ENCODE results near the gene RPL13. TPM values are rescaled to one million over a fixed set of nuclear protein-coding genes. Genes with fewer than 3 reads are reported as not detected.

The RPL13 gene
- total RNA-seq, 1 donor from 2014 or later = 1,914 TPM

GRCh38 chr16:89531821-89532526 lies 28.5 kb upstream of the RPL13 start:
- Histone ChIP-seq H3K4me2 (no peak overlapping the region), H3K4me1 (no peaks in the 10 kb centered on the region), H3K9me3 (ENCODE audit: low read depth) (no peaks in the 10 kb centered on the region), H3K36me3 (no peaks in the 10 kb centered on the region), H3K27me3 (no peaks in the 10 kb centered on the region), H4K20me1 (ENCODE audit: low read depth) (no peaks in the 10 kb centered on the region), H3K27ac (no peak overlapping the region), H3K79me2 (ENCODE audit: low read depth) (no peaks in the 10 kb centered on the region), H3F3A (ENCODE audit: low read depth) (no peaks in the 10 kb centered on the region), H3K4me3 (no peak overlapping the region), H2AFZ (replicated peaks) (no peak overlapping the region), H3K9ac (no peak overlapping the region)
- H3K4me3 Mint-ChIP-seq = no peak overlapping the region
- peaks cover 41% of the 10 kb centered on the region for H3K36me3 Mint-ChIP-seq
- H3K27ac Mint-ChIP-seq = no peak overlapping the region
- H3K4me1 Mint-ChIP-seq = no peaks in the 10 kb centered on the region
- no peak for DNase-seq (ENCODE audit: low spot score)
- H3K9me3 Mint-ChIP-seq = no peaks in the 10 kb centered on the region
- TF ChIP-seq EZH2phosphoT487 (IDR thresholded peaks at IDR 0.05) (no peak), CTCF (IDR thresholded peaks at IDR 0.05) (no peak), EZH2 (IDR thresholded peaks at IDR 0.05) (no peak)
- H3K27me3 Mint-ChIP-seq (ENCODE audit: insufficient read depth, low read depth) = no peaks in the 10 kb centered on the region

- Mint-ChIP-seq H3K27me3 (ENCODE audit: insufficient read depth, low read depth) (no peaks in the 10 kb centered on the region), H3K36me3 (peaks cover 33% of the 10 kb centered on the region), H3K4me1 (no peaks in the 10 kb centered on the region), H3K4me3 (peak overlapping the region; percentile 2), H3K27ac (no peak overlapping the region), H3K9me3 (no peaks in the 10 kb centered on the region)
- no peaks in the 10 kb centered on the region for H3K4me1 ChIP-seq
- no peak for TF ChIP-seq EZH2phosphoT487 (IDR thresholded peaks at IDR 0.05)
- TF ChIP-seq CTCF (IDR thresholded peaks at IDR 0.05) = no peak
- TF ChIP-seq EZH2 (IDR thresholded peaks at IDR 0.05) = no peak
- H3K27me3 ChIP-seq = no peaks in the 10 kb centered on the region
- no peak overlapping the region for H3K4me2 ChIP-seq
- H2AFZ ChIP-seq (replicated peaks) = no peak overlapping the region
- no peaks in the 10 kb centered on the region for H3K36me3 ChIP-seq
- H3K27ac ChIP-seq = no peak overlapping the region
- H4K20me1 ChIP-seq (ENCODE audit: low read depth) = no peaks in the 10 kb centered on the region
- no peaks in the 10 kb centered on the region for H3K79me2 ChIP-seq (ENCODE audit: low read depth)
- H3K4me3 ChIP-seq = no peak overlapping the region
- H3F3A ChIP-seq (ENCODE audit: low read depth) = no peaks in the 10 kb centered on the region
- H3K9me3 ChIP-seq (ENCODE audit: low read depth) = no peaks in the 10 kb centered on the region
- H3K9ac ChIP-seq = no peak overlapping the region
- no peak for DNase-seq (ENCODE audit: low spot score)
These were observed 26.2 kb upstream of the RPL13 start for GRCh38 chr16:89534252-89534756.

GRCh38 chr16:89536371-89536770 lies 24.1 kb upstream of the RPL13 start:
- no peaks in the 10 kb centered on the region for H3K27me3 Mint-ChIP-seq (ENCODE audit: insufficient read depth, low read depth)
- H4K20me1 ChIP-seq (ENCODE audit: low read depth) = no peaks in the 10 kb centered on the region

More at GRCh38 chr16:89536371-89536770, 24.1 kb upstream of the RPL13 start:
- H2AFZ ChIP-seq (replicated peaks) = no peak overlapping the region
- H3K4me3 ChIP-seq = no peak overlapping the region
- H3K4me1 ChIP-seq = no peaks in the 10 kb centered on the region
- Mint-ChIP-seq H3K4me1 (no peaks in the 10 kb centered on the region), H3K4me3 (no peak overlapping the region), H3K9me3 (no peaks in the 10 kb centered on the region), H3K27ac (no peak overlapping the region), H3K36me3 (peaks cover 35% of the 10 kb centered on the region)
- DNase-seq (ENCODE audit: low spot score) = no peak
- H3K27ac ChIP-seq = no peak overlapping the region
- no peaks in the 10 kb centered on the region for H3F3A ChIP-seq (ENCODE audit: low read depth)
- TF ChIP-seq EZH2 (IDR thresholded peaks at IDR 0.05) = no peak
- TF ChIP-seq EZH2phosphoT487 (IDR thresholded peaks at IDR 0.05) = no peak
- no peak for TF ChIP-seq CTCF (IDR thresholded peaks at IDR 0.05)
- no peaks in the 10 kb centered on the region for H3K27me3 ChIP-seq
- H3K36me3 ChIP-seq = no peaks in the 10 kb centered on the region
- H3K9me3 ChIP-seq (ENCODE audit: low read depth) = no peaks in the 10 kb centered on the region
- H3K4me2 ChIP-seq = no peak overlapping the region
- no peak overlapping the region for H3K9ac ChIP-seq
- H3K79me2 ChIP-seq (ENCODE audit: low read depth) = no peaks in the 10 kb centered on the region

Measured in neural progenitor cell (in vitro differentiated cells).